RWPE1 (cell line): Measurements from ENCODE around the gene ITPK1.

Experiments used
- CTCF ChIA-PET: fragments of 350-600 bp; sonication (Branson Sonifier 250); formaldehyde crosslinking; extraction: SDS; loops from one replicate; lab custom pipeline; 2021; lab: Yijun Ruan, JAX
- POLR2A ChIA-PET: fragments of 400-600 bp; formaldehyde crosslinking; extraction: SDS; loops from one replicate; lab custom pipeline; 2020; ENCODE audit warnings: antibody characterized with exemption; ENCODE audit not compliant: low non-redundant PET; lab: Yijun Ruan, JAX
- DNase-seq: peaks from one replicate; pipeline ENCODE4 v3.0.0; 2012; ENCODE audit warnings: low spot score
- H3K27ac ChIP-seq: fragments of 450-650 bp; 2 replicates; pipeline ENCODE4 v1.5.1; 2017
- TF ChIP-seq, protein P1 (sequence below): fragments of 450-650 bp; conservative IDR thresholded peaks from 2 replicates; pipeline ENCODE4 v1.5.1; 2017; ENCODE audit warnings: low read depth, mild to moderate bottlenecking

Gene ITPK1

DNA sequence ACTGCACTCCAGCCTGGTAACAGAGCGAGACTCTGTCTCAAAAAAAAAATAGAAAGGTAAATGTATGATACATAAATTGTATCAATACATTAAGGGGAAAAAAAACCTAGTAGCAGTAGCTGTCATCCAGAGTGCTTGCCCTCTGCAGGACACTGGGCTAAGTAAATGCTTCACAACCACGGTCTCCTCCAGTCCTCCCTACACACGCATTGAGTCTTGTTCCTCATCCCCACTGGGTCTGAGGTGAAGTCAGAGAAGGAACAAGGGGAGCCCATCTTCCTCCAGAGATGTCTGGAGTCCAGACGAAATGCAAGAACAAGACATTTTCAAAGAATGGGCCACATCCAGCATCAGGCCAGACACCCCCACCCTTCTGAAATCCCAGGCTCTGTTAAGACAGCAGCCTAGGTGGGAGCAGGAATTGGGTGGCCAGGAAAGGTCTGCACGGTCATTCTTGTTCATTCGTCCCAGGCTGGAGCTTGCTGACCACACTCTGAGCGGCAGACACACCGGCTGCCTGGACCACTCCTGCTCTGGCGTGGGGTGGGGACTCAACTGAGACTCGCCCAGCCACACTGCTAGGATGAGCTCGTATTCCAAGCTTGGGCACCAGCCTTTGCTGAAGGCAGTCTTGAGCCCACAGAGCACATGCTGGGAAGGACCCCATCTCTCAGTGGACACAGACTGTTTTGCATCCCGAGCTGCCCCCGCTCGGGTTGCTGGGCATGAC lies 147.3 kb downstream of the ITPK1 start:
- ChIA-PET CTCF (interaction anchor here (0.7 to 1.9 kb wide), 3 partner anchors 16 to 171 kb away, joined by 3 to 5 read pairs (median 4); partner anchors contain the start of gene ITPK1), POLR2A (no interaction called here)
- TF ChIP-seq, protein P1, sequence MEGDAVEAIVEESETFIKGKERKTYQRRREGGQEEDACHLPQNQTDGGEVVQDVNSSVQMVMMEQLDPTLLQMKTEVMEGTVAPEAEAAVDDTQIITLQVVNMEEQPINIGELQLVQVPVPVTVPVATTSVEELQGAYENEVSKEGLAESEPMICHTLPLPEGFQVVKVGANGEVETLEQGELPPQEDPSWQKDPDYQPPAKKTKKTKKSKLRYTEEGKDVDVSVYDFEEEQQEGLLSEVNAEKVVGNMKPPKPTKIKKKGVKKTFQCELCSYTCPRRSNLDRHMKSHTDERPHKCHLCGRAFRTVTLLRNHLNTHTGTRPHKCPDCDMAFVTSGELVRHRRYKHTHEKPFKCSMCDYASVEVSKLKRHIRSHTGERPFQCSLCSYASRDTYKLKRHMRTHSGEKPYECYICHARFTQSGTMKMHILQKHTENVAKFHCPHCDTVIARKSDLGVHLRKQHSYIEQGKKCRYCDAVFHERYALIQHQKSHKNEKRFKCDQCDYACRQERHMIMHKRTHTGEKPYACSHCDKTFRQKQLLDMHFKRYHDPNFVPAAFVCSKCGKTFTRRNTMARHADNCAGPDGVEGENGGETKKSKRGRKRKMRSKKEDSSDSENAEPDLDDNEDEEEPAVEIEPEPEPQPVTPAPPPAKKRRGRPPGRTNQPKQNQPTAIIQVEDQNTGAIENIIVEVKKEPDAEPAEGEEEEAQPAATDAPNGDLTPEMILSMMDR, result no peak
- peak overlapping the region; percentile 7; the same call in 1 of the 2 replicates for H3K27ac ChIP-seq
- no peak for DNase-seq

DNA sequence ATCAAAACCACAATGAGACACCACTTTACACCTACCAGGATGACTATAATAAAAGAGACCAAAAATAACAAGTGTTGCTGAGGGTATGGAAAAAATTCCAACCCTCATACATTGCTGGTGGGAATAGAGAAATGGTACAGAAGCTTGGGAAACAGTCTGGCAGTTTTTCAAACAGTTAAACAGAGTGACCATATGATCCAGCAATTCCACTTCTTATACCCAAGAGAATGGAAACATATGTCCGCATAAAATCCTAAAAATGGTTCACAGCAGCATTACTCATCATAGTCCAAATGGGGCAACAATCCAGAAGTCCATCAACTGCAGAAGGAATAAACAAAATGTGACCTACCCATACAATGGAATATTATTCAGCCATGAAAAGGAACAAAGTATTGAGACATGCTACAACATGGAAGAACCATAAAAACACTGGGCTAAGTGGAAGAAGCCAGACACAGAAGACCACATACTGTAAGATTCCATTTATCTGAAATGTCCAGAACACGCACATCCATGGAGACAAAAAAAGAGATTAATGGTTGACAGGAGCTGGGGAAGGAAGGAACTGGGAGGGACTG lies 148.3 kb downstream of the ITPK1 start:
- CTCF ChIA-PET, result interaction anchor here (1.9 kb wide), 1 partner anchor 15 kb away, joined by 5 read pairs; no protein-coding TSS in a partner anchor
- H3K27ac ChIP-seq, result no peak overlapping the region
- POLR2A ChIA-PET, result no interaction called here
- no peak for DNase-seq
- TF ChIP-seq, protein P1, result no peak

DNA sequence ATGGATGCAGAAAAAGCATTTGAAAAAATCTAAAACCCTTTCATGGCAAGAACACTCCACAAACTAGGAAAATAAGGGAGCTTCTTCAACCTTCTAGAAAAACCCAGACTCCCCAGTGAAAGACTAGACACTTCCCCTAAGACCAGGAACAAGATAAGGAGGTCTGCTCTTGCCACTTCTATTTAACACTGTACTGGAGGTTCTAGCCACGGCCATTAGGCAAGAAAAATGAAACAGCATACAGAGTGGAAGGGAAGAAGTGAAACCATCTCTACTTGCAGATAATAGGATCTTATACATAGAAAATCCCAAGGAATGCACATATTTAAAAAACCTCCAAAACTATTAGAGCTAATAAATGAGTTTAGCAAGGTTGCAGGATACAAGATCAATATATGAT lies 150.4 kb downstream of the ITPK1 start:
- POLR2A ChIA-PET, result no interaction called here
- no peak for DNase-seq
- H3K27ac ChIP-seq, result no peak overlapping the region
- TF ChIP-seq, protein P1, result no peak
- CTCF ChIA-PET, result interaction anchor here (0.6 kb wide), 1 partner anchor 226 kb away, joined by 3 read pairs; no protein-coding TSS in a partner anchor

DNA sequence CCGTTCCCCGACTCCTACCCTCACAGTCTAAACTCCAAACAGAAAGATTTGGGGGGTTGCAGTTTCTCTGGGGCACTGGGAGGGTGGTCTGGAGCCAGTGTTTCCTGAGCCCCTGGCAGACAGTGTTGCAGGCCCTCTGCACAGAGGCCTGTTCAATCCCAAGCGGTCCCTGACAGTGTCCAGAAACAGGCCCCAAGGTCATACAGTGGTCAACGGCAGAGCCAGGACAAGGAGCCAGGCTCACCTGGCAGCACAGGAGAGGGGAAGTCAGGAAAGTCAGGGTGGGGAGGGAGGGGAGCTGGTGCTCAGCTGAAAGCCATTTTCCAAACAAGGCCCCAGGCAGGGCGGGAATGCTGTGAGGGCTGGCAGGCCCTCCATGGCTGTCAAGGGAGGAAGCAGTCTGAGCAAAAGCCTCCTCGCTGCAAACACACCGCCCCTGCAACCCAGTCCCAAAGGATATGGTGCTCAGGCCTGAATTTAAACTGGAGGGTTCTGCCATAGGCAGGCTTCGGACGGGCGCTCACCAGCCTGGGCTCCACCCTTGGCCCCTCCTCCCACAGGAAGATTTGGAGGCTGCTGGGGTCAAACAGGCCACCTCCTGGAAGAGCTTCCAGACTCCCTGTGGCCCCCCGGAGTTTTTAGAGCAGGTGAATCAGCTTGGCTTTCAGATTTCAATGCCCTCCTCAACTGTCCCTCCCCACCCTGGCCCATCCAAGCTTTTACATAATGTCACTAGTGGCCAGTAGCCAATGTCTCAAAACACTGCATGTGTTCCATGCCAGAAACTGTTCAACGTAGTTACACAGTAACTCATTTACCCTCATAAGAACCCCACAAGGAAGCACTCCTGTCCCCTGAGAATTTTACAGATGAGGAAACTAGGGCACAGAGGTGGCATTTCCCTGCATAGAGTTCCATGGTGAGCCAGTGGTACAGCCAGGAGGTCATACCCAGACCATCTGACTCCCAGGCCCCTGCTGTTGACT lies 151.3 kb downstream of the ITPK1 start:
- H3K27ac ChIP-seq, result peak overlapping the region; percentile 50
- TF ChIP-seq, protein P1, result no peak
- no peak for DNase-seq
- POLR2A ChIA-PET, result no interaction called here
- CTCF ChIA-PET, result interaction anchor here (0.6 to 1.8 kb wide), 2 partner anchors 12 to 74 kb away, joined by 4 to 7 read pairs; no protein-coding TSS in a partner anchor

DNA sequence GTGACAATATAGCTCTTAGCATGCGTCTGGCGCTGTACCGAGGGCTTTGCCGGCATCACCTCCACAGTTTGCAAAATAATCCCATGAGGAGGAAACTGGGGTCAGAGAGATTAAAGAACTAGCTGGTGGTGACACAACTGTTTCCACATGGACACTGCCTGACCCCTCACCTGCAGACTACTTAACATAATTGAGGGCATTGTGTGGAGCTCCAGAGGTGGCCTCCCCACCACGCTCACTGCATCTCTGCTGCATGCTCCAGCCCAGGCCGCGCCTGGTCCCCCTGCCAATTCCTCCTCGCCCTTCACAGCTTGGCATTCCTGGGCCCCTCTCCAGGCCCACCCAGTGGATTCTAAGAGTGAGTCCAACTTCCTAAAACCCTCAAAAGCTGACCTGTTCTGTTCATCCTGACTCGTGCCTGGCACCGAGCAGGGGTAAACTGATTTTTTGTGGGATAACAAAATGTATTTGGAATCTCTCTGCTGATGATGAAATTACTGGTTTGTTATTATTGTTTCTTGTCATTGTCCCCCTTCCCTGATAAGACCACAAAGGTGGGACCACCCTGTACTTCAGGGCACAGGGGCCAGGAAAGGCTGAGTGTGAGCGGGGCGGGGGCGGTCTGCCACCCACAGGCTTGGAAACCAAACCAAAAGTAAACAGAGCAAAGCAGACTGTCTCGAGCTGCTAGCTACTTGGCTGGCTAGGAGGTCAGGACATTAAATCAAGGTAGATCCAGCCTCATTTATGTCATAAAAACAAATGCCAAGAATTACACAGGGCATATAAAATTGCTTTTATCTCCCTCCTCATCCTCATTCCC lies 152.2 kb downstream of the ITPK1 start:
- POLR2A ChIA-PET, result no interaction called here
- TF ChIP-seq, protein P1, result no peak
- peak overlapping the region; percentile 50 for H3K27ac ChIP-seq
- no peak for DNase-seq
- CTCF ChIA-PET, result interaction anchor here (0.6 to 1.8 kb wide), 2 partner anchors 11 to 74 kb away, joined by 4 to 7 read pairs; no protein-coding TSS in a partner anchor
